ENCODE results near the gene EQTN.
A peak's percentile ranks its signal among the peaks of the same experiment; 100 is the strongest.

The EQTN gene

GRCh38 chr9:27282269-27282668 lies 14.7 kb downstream of the EQTN start:
- Histone ChIP-seq H3K36me3 (no peaks in the 10 kb centered on the region), H3K9me3 (no peaks in the 10 kb centered on the region), H3K4me3 (ENCODE audit: low read depth, low read length) (no peak overlapping the region), H3K4me1 (no peaks in the 10 kb centered on the region), H3K27me3 (0 out of 2 replicates have a peak, but pooled peaks cover 5% of the 10 kb centered on the region)
- no peak for TF ChIP-seq CTCF (IDR thresholded peaks at IDR 0.05; ENCODE audit: low read depth, low read length)
- DNase-seq = no peak

DNA sequence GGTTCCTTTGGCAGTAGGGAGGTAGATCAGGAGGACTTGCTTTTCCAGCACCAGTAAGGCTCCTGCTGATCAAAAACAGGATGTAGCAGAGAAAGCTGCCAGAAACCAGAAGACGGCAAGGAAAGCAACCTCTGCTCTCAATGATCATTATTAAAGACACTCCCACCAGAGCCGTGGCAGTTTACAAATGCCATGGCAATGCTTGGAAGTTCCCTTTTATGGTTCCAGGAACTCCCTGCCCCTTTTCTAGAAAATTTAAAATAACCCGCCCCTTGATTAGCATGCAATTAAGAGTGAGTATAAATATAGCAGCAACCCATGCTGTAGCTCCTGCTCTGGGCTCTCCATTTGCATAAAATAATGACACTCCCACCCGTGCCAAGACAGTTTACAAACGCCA lies 16.1 kb downstream of the EQTN start:
- Histone ChIP-seq H3K4me3 (ENCODE audit: low read depth, low read length) (no peak overlapping the region), H3K9me3 (no peaks in the 10 kb centered on the region), H3K4me1 (no peaks in the 10 kb centered on the region), H3K36me3 (no peaks in the 10 kb centered on the region), H3K27me3 (0 out of 2 replicates have a peak, but pooled peaks cover 5% of the 10 kb centered on the region)
- TF ChIP-seq CTCF (IDR thresholded peaks at IDR 0.05; ENCODE audit: low read depth, low read length) = no peak
- no peak for DNase-seq

GRCh38 chr9:27280249-27280648 lies 16.7 kb downstream of the EQTN start:
- H3K4me3 ChIP-seq (ENCODE audit: low read depth, low read length) = no peak overlapping the region
- no peak for TF ChIP-seq CTCF (IDR thresholded peaks at IDR 0.05; ENCODE audit: low read depth, low read length)
- 0 out of 2 replicates have a peak, but pooled peaks cover 5% of the 10 kb centered on the region for H3K27me3 ChIP-seq
- H3K9me3 ChIP-seq = no peaks in the 10 kb centered on the region
- H3K36me3 ChIP-seq = no peaks in the 10 kb centered on the region
- H3K4me1 ChIP-seq = no peaks in the 10 kb centered on the region
- DNase-seq = no peak

GRCh38 chr9:27279611-27280010 lies 17.3 kb downstream of the EQTN start:
- H3K4me3 ChIP-seq (ENCODE audit: low read depth, low read length) = no peak overlapping the region
- H3K9me3 ChIP-seq = no peaks in the 10 kb centered on the region
- H3K27me3 ChIP-seq = 0 out of 2 replicates have a peak, but pooled peaks cover 5% of the 10 kb centered on the region
- no peak for DNase-seq
- no peak for TF ChIP-seq CTCF (IDR thresholded peaks at IDR 0.05; ENCODE audit: low read depth, low read length)
- no peaks in the 10 kb centered on the region for H3K4me1 ChIP-seq
- H3K36me3 ChIP-seq = no peaks in the 10 kb centered on the region

GRCh38 chr9:27278374-27278773 lies 18.6 kb downstream of the EQTN start:
- H3K4me1 ChIP-seq = no peaks in the 10 kb centered on the region
- TF ChIP-seq CTCF (IDR thresholded peaks at IDR 0.05; ENCODE audit: low read depth, low read length) = no peak
- H3K4me3 ChIP-seq (ENCODE audit: low read depth, low read length) = no peak overlapping the region
- DNase-seq = no peak
- no peaks in the 10 kb centered on the region for H3K9me3 ChIP-seq
- H3K36me3 ChIP-seq = no peaks in the 10 kb centered on the region
- H3K27me3 ChIP-seq = 0 out of 2 replicates have a peak, but pooled peaks cover 5% of the 10 kb centered on the region

DNA sequence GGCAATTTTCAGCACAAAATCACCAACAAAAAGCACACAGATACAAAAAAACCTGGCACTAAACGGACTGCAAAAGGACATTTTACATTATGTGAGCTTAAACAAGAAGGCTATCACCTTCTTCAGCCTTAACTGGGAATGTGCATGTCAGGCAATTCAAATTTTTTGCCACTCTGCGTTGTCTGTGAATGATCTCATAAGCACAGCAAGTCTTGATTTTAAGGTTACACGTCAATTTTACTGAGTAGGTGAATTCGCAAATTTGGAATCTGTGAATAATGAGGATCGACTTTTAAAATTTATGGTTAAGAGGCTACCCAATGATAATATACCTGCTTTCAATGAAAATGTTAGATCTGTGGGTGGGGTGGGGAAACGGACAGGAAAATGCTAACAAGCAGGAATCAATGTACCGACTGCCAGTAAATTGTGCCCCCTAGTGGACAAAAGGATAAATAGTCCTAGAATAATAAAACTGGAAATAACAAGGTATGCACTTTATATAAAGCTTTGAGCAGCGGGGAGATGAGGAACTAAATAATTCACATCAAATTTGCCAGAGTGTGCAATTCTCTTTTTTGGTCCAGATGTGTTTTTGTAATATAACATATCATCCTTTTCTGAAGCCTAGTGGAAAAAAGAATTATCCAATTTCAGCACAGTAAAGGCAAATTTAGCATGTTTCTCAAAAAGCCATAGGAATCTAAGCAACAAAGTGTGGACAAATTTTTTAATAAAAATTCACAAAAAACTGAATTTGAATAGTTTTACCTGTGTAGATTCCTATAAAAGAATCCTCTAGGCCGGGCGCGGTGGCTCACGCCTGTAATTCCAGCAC lies 20.5 kb downstream of the EQTN start:
- Histone ChIP-seq H3K27me3 (0 out of 2 replicates have a peak, but pooled peaks cover 2% of the 10 kb centered on the region), H3K4me1 (no peaks in the 10 kb centered on the region), H3K4me3 (ENCODE audit: low read depth, low read length) (no peak overlapping the region), H3K36me3 (no peaks in the 10 kb centered on the region), H3K9me3 (no peaks in the 10 kb centered on the region)
- peak; percentile 15 for DNase-seq
- TF ChIP-seq CTCF (IDR thresholded peaks at IDR 0.05; ENCODE audit: low read depth, low read length) = peak; percentile 81

All from BE2C (cell line).